Large intestine (tissue), 3 donors: Measurements from ENCODE around the gene NKD2. TPM values are rescaled to one million over a fixed set of nuclear protein-coding genes. Genes with fewer than 3 reads are reported as not detected.
"Not testable (repeated sequence)": the region's sequence is repeated elsewhere in the genome, so short reads cannot be mapped to it uniquely, and the experiment has no call there.

Source experiments
- DNase-seq, 2 donors: peaks; one replicate each; pipeline versions ENCODE4 v3.0.0 to v3.0.0-alpha.2; 2013
- H3K27ac ChIP-seq: one replicate; pipeline ENCODE4 v1.5.1; 2013; ENCODE audit warnings: low read length
- H3K27me3 ChIP-seq: 2 replicates; pipeline ENCODE4 v1.6.1; 2013; ENCODE audit warnings: low read length; ENCODE audit not compliant: control insufficient read depth, insufficient read depth
- H3K36me3 ChIP-seq: 2 replicates; pipeline ENCODE4 v1.6.1; 2013; ENCODE audit warnings: low read length; ENCODE audit not compliant: control insufficient read depth, insufficient read depth
- H3K4me1 ChIP-seq: one replicate; pipeline ENCODE4 v1.6.1; 2013; ENCODE audit warnings: low read length; ENCODE audit not compliant: control insufficient read depth, insufficient read depth
- H3K4me3 ChIP-seq: one replicate; pipeline ENCODE4 v1.5.1; 2013; ENCODE audit warnings: low read length
- H3K9me3 ChIP-seq: one replicate; pipeline ENCODE4 v1.6.1; 2013; ENCODE audit warnings: mild to moderate bottlenecking, low read depth, low read length, moderate library complexity; ENCODE audit not compliant: control insufficient read depth
- WGBS: methylation state at CpG from one replicate; pipeline ENCODE4 v1.1.5; 2013; ENCODE audit warnings: low lambda C conversion rate; ENCODE audit not compliant: insufficient coverage; 5-methylcytosine and 5-hydroxymethylcytosine counted together
- polyA plus RNA-seq: library from polyadenylated mRNA; unstranded; fragments of 120-200 nt; gene quantifications from one replicate; pipeline ENCODE4 v1.2.1, GENCODE V29; 2013

Gene NKD2
- polyA plus RNA-seq, 1 donor: 15.2 TPM

- Histone ChIP-seq H3K9me3 (no peaks in the 10 kb centered on the region), H3K27ac (no peak overlapping the region), H3K36me3 (peaks cover 25% of the 10 kb centered on the region), H3K4me1 (peaks cover 17% of the 10 kb centered on the region), H3K4me3 (no peak overlapping the region), H3K27me3 (no peaks in the 10 kb centered on the region)
- no peak for DNase-seq
- no CpG with 5 or more reads among the region's 19 CpGs for WGBS
Measured at GRCh38 chr5:1017691-1018455, 9.3 kb downstream of the NKD2 start.

GRCh38 chr5:1018596-1018995 lies 10.0 kb downstream of the NKD2 start:
- peaks cover 25% of the 10 kb centered on the region for H3K36me3 ChIP-seq
- no peaks in the 10 kb centered on the region for H3K9me3 ChIP-seq
- no peak overlapping the region for H3K27ac ChIP-seq
- no peak overlapping the region for H3K4me3 ChIP-seq
- H3K27me3 ChIP-seq: no peaks in the 10 kb centered on the region
- no CpG with 5 or more reads among the region's 9 CpGs for WGBS
- DNase-seq: no peak
- H3K4me1 ChIP-seq: peaks cover 17% of the 10 kb centered on the region

- DNase-seq: no peak
- no peaks in the 10 kb centered on the region for H3K9me3 ChIP-seq
- H3K27ac ChIP-seq: no peak overlapping the region
- WGBS: 100% methylated on average over 5 of the region's 37 CpGs
- peaks cover 17% of the 10 kb centered on the region for H3K4me1 ChIP-seq
- H3K27me3 ChIP-seq: no peaks in the 10 kb centered on the region
- peaks cover 23% of the 10 kb centered on the region for H3K36me3 ChIP-seq
- no peak overlapping the region for H3K4me3 ChIP-seq
Measured at GRCh38 chr5:1019001-1019905, 10.7 kb downstream of the NKD2 start.

GRCh38 chr5:1020452-1020961 lies 11.9 kb downstream of the NKD2 start:
- DNase-seq: peak in 1 of 2 donors; percentile 53
- peaks cover 17% of the 10 kb centered on the region for H3K4me1 ChIP-seq
- WGBS: no CpG with 5 or more reads among the region's 16 CpGs

GRCh38 chr5:1021136-1021968 lies 12.8 kb downstream of the NKD2 start:
- Histone ChIP-seq H3K27ac (peak overlapping the region; percentile 54), H3K36me3 (peaks cover 17% of the 10 kb centered on the region), H3K4me3 (no peak overlapping the region), H3K9me3 (no peaks in the 10 kb centered on the region), H3K4me1 (peaks cover 17% of the 10 kb centered on the region), H3K27me3 (no peaks in the 10 kb centered on the region)
- peak; percentile 79 to 93 for DNase-seq
- no CpG with 5 or more reads among the region's 29 CpGs for WGBS

More at GRCh38 chr5:1020452-1020961, 11.9 kb downstream of the NKD2 start:
- Histone ChIP-seq H3K36me3 (peaks cover 21% of the 10 kb centered on the region), H3K9me3 (no peaks in the 10 kb centered on the region), H3K4me3 (no peak overlapping the region), H3K27ac (peak overlapping the region; percentile 54), H3K27me3 (no peaks in the 10 kb centered on the region)

GRCh38 chr5:1021969-1022336 lies 13.4 kb downstream of the NKD2 start:
- not testable (repeated sequence) for H3K9me3 ChIP-seq, H3K4me3 ChIP-seq, H3K27me3 ChIP-seq, DNase-seq
- Histone ChIP-seq H3K27ac (peak overlapping the region; percentile 49), H3K36me3 (peaks cover 12% of the 10 kb centered on the region), H3K4me1 (peaks cover 17% of the 10 kb centered on the region)
- WGBS: no CpG with 5 or more reads among the region's 9 CpGs

GRCh38 chr5:1026700-1027621 lies 18.4 kb downstream of the NKD2 start:
- DNase-seq: no peak
- Histone ChIP-seq H3K27me3 (no peaks in the 10 kb centered on the region), H3K4me1 (peaks cover 1% of the 10 kb centered on the region), H3K36me3 (no peaks in the 10 kb centered on the region), H3K4me3 (no peak overlapping the region), H3K27ac (no peak overlapping the region), H3K9me3 (no peaks in the 10 kb centered on the region)
- WGBS: no CpG with 5 or more reads among the region's 29 CpGs

- no peak overlapping the region for H3K27ac ChIP-seq
- WGBS: no CpG with 5 or more reads among the region's 40 CpGs
Measured at GRCh38 chr5:1027631-1028441, 19.2 kb downstream of the NKD2 start.

More at GRCh38 chr5:1027631-1028441, 19.2 kb downstream of the NKD2 start:
- no peaks in the 10 kb centered on the region for H3K9me3 ChIP-seq
- DNase-seq: no peak
- H3K36me3 ChIP-seq: peaks cover 8% of the 10 kb centered on the region
- H3K4me1 ChIP-seq: no peaks in the 10 kb centered on the region
- H3K27me3 ChIP-seq: no peaks in the 10 kb centered on the region
- H3K4me3 ChIP-seq: no peak overlapping the region
